Measurements from ENCODE around the gene R3HDM4.
"Not testable (repeated sequence)": the region's sequence is repeated elsewhere in the genome, so short reads cannot be mapped to it uniquely, and the experiment has no call there.

Gene R3HDM4

DNA sequence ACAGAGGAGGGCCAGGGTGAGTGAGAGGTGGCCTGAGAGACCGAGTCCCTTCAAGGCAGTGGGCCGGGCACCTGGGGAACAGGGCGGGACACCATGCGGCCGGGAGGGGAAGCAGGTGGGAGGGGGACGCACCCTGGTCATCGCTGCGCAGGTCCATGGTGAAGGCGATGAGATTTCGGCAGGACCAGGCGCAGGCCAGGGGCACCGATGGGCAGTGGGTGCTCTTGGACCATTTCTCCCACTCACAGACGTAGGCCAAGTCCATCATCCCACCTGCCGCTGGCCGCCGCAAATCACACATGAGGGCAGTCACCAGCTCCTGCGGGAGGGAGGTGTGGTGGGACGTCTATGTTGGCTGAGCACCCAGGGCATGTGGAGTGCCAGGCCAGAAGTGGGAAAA is 22.2 kb downstream of the R3HDM4 start:
- no peak for DNase-seq (ENCODE audit: low spot score)

DNA sequence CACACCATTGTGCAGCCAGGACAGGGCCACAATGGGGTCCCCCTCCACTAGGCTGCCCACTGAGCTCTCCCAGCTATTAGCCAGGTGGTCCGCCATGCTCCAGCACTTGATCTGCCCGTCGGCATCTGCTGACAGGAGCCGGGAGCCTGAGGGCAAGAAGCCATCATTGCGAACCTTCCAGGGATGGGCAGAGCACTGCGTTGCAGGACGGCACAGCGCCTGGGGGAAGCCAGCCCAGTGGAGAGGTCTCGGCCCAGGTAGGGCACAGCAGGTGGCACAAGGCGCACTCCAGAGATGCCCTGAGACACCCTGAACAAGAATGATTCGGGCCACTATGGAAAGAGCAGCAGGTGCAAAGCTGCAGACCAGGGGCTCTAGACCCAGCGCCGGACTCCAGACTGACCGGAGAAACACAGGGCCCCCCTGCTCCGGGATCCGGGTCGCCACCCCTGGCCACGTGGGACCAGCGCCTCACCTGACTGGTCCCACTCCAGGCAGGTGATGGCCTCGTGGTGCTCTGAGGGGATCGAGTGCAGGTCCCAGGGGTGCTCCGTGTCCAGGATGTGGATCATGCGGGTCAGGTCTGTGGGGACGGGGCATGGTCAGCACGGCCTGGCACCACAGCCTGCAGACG is 23.2 kb downstream of the R3HDM4 start:
- DNase-seq (ENCODE audit: low spot score): no peak

DNA sequence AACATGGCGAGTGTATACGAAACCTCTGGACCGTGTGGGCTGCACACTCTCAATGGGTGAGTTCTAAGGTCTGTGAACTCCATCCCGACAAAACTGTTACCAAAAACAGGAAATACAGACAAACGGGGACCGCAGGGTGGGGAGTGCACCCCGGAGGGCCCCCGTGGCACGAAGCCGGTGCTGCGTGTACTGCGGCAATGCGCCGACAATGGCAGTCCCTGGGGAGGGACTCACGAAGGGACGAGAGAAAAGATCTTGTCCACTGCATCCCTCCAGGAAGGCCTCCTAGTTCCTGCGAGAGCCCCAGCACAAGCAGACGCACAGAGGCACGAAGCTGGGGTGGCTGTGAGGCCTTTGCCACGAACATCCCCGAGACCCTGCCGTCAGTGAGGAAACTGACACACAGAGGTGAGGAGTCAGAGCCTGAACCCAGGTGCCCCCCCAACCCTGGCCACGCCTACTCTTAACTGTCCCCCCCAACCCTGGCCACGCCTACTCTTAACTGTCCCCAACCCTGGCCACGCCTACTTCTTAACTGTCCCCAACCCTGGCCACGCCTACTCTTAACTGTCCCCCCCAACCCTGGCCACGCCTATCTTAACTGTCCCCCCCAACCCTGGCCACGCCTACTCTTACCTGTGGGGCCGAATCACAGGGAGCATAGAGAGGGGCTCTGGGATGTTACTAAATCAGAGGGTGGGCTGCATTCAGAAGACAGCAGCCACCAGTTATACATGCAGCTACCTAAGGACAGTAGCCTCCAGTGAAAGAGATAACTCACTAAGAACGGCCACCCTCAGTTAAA is 24.2 kb downstream of the R3HDM4 start:
- no peak for DNase-seq (ENCODE audit: low spot score)

GRCh38 chr19:887599-887998 is 25.4 kb downstream of the R3HDM4 start:
- DNase-seq (ENCODE audit: low spot score): no peak

- DNase-seq (ENCODE audit: low spot score): no peak
Measured at GRCh38 chr19:887072-887471, 25.9 kb downstream of the R3HDM4 start.

DNA sequence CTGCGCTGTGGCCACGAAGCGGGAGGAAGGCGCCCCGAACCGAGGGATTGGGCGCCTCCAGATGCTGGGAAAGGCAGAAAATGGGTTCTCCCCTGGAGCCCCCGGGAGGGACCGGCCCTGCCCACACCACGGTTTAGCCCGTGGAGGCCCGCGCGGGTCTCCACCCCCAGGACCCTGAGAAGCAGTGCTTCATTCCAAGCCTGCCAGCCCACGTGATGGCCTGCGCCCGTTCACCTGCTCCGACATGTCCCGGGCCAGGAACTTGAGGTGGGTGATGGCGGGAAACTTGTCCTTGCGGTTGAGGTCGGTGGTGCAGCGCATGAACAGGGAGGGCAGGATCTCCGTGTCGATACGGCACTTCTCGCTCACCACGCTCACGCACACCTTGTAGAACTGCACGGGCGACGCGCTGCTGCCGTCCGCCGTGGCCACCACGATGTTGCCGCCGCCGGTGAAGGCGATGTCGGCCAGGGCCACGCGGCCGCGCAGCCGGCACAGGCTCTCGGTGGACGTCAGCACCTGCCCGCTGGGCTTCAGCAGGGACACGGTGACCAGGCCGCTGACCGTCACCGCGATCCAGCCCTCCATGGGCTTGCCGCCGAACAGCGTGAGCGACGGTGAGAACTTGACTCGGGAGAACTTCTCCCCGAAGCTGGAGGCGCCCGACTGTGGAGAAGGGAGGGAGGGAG is 27.3 kb downstream of the R3HDM4 start:
- DNase-seq (ENCODE audit: low spot score): no peak

GRCh38 chr19:884420-885211 is 28.4 kb downstream of the R3HDM4 start:
- DNase-seq (ENCODE audit: low spot score): no peak

- DNase-seq (ENCODE audit: low spot score): no peak
Measured at GRCh38 chr19:883661-884211, 29.3 kb downstream of the R3HDM4 start.

DNA sequence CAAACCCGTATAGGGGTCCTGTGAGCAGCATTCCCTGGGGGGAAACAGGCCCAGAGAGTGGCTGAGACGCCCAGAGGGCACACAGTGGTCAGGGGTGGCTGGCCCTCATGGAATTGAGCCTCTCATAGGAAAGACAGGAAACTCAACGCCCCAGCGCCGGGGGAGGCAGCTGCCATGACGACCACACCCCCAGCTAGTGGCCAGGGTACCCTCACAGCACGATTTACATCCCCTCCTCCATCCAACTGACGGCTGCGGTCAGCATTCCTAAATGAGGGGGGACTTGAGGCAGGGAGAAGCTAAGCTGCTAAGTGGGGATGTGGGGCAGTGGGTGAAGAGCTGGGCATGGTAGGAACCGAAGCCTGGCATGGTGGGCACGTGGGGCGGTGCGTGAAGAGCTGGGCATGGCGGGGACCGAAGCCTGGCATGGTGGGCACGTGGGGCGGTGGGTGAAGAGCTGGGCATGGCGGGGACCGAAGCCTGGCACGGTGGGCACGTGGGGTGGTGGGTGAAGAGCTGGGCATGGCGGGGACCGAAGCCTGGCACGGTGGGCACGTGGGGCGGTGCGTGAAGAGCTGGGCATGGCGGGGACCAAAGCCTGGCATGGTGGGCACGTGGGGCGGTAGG is 30.0 kb downstream of the R3HDM4 start:
- DNase-seq (ENCODE audit: low spot score): no peak

- no peak for DNase-seq (ENCODE audit: low spot score)
Measured at GRCh38 chr19:881385-882071, 31.5 kb downstream of the R3HDM4 start.

- DNase-seq (ENCODE audit: low spot score): no peak
Measured at GRCh38 chr19:879711-880438, 33.1 kb downstream of the R3HDM4 start.

DNA sequence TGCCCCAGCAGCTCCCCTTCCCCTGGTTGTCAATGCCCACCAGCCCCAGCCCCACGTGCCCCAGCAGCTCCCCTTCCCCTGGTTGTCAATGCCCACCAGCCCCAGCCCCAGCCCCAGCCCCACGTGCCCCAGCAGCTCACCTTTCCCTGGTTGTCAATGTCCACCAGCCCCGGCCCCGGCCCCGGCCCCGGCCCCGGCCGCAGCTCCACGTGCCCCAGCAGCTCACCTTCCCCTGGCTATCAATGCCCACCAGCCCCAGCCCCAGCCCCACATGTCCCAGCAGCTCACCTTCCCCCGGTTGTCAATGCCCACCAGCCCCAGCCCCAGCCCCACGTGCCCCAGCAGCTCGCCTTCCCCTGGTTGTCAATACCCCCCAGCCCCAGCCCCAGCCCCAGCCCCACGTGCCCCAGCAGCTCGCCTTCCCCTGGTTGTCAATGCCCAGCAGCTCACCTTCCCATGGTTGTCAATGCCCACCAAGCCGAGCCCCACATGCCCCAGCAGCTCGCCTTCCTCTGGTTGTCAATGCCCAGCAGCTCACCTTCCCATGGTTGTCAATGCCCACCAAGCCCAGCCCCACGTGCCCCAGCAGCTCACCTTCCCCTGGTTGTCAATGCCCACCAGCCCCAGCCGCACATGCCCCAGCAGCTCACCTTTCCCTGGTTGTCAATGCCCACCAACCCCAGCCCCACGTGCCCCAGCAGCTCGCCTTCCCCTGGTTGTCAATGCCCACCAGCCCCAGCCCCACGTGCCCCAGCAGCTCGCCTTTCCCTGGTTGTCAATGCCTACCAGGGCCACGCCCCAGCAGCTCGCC is 34.1 kb downstream of the R3HDM4 start:
- not testable (repeated sequence) for DNase-seq (ENCODE audit: low spot score)

- not testable (repeated sequence) for DNase-seq (ENCODE audit: low spot score)
Measured at GRCh38 chr19:877992-878660, 34.9 kb downstream of the R3HDM4 start.

GRCh38 chr19:876780-877314 is 36.2 kb downstream of the R3HDM4 start:
- no peak for DNase-seq (ENCODE audit: low spot score)

DNA sequence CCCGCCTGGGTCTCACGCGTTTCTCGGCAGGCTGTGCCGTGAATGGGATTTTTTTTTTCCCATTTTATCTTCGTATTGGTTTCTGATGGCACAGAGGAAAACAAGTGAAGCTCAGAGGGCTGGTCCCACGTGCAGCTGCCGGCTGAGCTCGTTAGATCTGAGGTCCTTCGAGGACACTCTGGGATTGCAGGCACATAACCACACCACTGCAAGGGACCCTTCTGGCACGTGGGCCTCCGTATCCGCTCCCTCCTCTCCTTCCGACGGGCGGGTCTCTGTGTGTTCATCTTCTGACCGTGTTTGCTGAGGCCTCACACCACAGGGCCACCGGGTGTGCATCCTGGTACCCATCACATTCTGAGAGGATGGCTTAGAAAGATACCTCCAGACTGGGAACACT is 36.9 kb downstream of the R3HDM4 start:
- DNase-seq (ENCODE audit: low spot score): no peak

- no peak for DNase-seq (ENCODE audit: low spot score)
Measured at GRCh38 chr19:875265-875879, 37.6 kb downstream of the R3HDM4 start.

GRCh38 chr19:873561-874041 is 39.4 kb downstream of the R3HDM4 start:
- no peak for DNase-seq (ENCODE audit: low spot score)

- DNase-seq (ENCODE audit: low spot score): peak; percentile 78
Measured at GRCh38 chr19:873084-873483, 39.9 kb downstream of the R3HDM4 start.
